HG03439 (cell line): ENCODE data around the gene ELN.
"Not testable (repeated sequence)": the region's sequence is repeated elsewhere in the genome, so short reads cannot be mapped to it uniquely, and the experiment has no call there.

ENCODE experiments used
- ATAC-seq: cut with Tn5 transposase; IDR thresholded peaks from one replicate; pipeline ENCODE4 v1.9.1; 2021; ENCODE audit warnings: mild to moderate bottlenecking, moderate library complexity; ENCODE audit not compliant: unreplicated experiment

The ELN gene

GRCh38 chr7:74027683-74028320, at the start of gene ELN:
TSS of gene ELN (plus strand) at chr7:74028173. CDS start at chr7:74028188, 15 bp downstream.
- no peak for ATAC-seq

GRCh38 chr7:73978661-73979563, 49.1 kb upstream of the ELN start:
- ATAC-seq, result no peak

- ATAC-seq, result not testable (repeated sequence)
Measured at GRCh38 chr7:73979656-73980055, 48.3 kb upstream of the ELN start.

GRCh38 chr7:73980206-73980605, 47.8 kb upstream of the ELN start:
- ATAC-seq, result no peak

GRCh38 chr7:73981933-73982332, 46.0 kb upstream of the ELN start:
- ATAC-seq, result no peak

- no peak for ATAC-seq
Measured at GRCh38 chr7:73983437-73984164, 44.4 kb upstream of the ELN start.

GRCh38 chr7:73984481-73985205, 43.3 kb upstream of the ELN start:
- no peak for ATAC-seq

- no peak for ATAC-seq
Measured at GRCh38 chr7:73985737-73986141, 42.2 kb upstream of the ELN start.

- no peak for ATAC-seq
Measured at GRCh38 chr7:73986158-73986631, 41.8 kb upstream of the ELN start.

GRCh38 chr7:73987298-73987697, 40.7 kb upstream of the ELN start:
- ATAC-seq, result no peak

GRCh38 chr7:73988197-73988596, 39.8 kb upstream of the ELN start:
- no peak for ATAC-seq

- ATAC-seq, result no peak
Measured at GRCh38 chr7:73991522-73992100, 36.4 kb upstream of the ELN start.

- no peak for ATAC-seq
Measured at GRCh38 chr7:73992101-73992562, 35.8 kb upstream of the ELN start.

- no peak for ATAC-seq
Measured at GRCh38 chr7:73994023-73994422, 34.0 kb upstream of the ELN start.

- ATAC-seq, result no peak
Measured at GRCh38 chr7:73994761-73995160, 33.2 kb upstream of the ELN start.

- no peak for ATAC-seq
Measured at GRCh38 chr7:73995330-73995729, 32.6 kb upstream of the ELN start.

- ATAC-seq, result no peak
Measured at GRCh38 chr7:73995821-73996511, 32.0 kb upstream of the ELN start.

- ATAC-seq, result no peak
Measured at GRCh38 chr7:73997056-73997455, 30.9 kb upstream of the ELN start.

GRCh38 chr7:73999664-74000435, 28.1 kb upstream of the ELN start:
- no peak for ATAC-seq
